ENCODE measurements around the gene CAST. TPM values are rescaled to one million over a fixed set of nuclear protein-coding genes. Genes with fewer than 3 reads are reported as not detected.

CAST gene
- total and polyA plus RNA-seq, 2 donors (not counting 3 experiments of a cell fraction or from before 2014, with no cell fraction given): 33.7 to 194 TPM

GRCh38 chr5:96822686-96823459, 160.7 kb downstream of the CAST start:
- intact Hi-C loops (cut with micrococcal nuclease) (loop anchor here (5.0 kb wide), 1 partner anchor 114 kb away; the partner anchor contains the start of gene LNPEP), dilution Hi-C loops (cut with MboI; ENCODE audit: extremely low pct_ligation_motif_present, low sequenced_read_pairs) (no loop called here)
- Histone ChIP-seq H3K9me1 (replicated peaks; ENCODE audit: control insufficient read depth, extremely low read depth, insufficient read depth, low read length) (no peaks in the 10 kb centered on the region), H3K4me1 (ENCODE audit: control insufficient read depth, extremely low read depth, insufficient read depth, low read length) (peaks cover 20% of the 10 kb centered on the region), H3K9ac (replicated peaks; ENCODE audit: extremely low read depth, insufficient read depth, low read length) (no peak overlapping the region), H3K4me3 (replicated peaks in 1 of 3; ENCODE audit: insufficient read depth in 1 of 3, low read depth in 1 of 3, low read length in 3 of 3) (no peak overlapping the region), H4K20me1 (replicated peaks; ENCODE audit: control insufficient read depth, extremely low read depth, insufficient read depth, low read length) (no peaks in the 10 kb centered on the region), H3K79me2 (ENCODE audit: control insufficient read depth, insufficient read depth, low read length) (no peaks in the 10 kb centered on the region), H3K27me3 (ENCODE audit: control insufficient read depth in 2 of 2, insufficient read depth in 2 of 2, low read length in 2 of 2) (no peaks in the 10 kb centered on the region), H3K4me2 (ENCODE audit: insufficient read depth, low read length) (no peak overlapping the region), H3K27ac (ENCODE audit: insufficient read depth, low read depth, low read length) (no peak overlapping the region), H3K36me3 (ENCODE audit: control insufficient read depth in 2 of 2, extremely low read depth in 1 of 2, insufficient read depth in 2 of 2, low read length in 2 of 2) (no peaks in the 10 kb centered on the region), H3K9me3 (replicated peaks; ENCODE audit: control insufficient read depth, insufficient read depth, low read length) (no peaks in the 10 kb centered on the region), H2AFZ (ENCODE audit: low read depth, low read length) (no peak overlapping the region)
- no peak for DNase-seq (ENCODE audit: low read depth, low spot score)
- BruUV-seq (replicated peaks): no TSS peak
- ChIA-PET CTCF (interaction anchor here (2.9 kb wide), 1 partner anchor 12 kb away, joined by 13 read pairs; no protein-coding TSS in a partner anchor), POLR2A (no interaction called here)
- no peak for TF ChIP-seq MYC (IDR thresholded peaks at IDR 0.05; ENCODE audit: low read depth, low read length)
- no peak for TF ChIP-seq POLR2A (IDR thresholded peaks at IDR 0.05; ENCODE audit: low read depth, low read length)
- no peak for TF ChIP-seq FOS (IDR thresholded peaks at IDR 0.05; ENCODE audit: borderline replicate concordance, insufficient read depth, low read length)
- TF ChIP-seq GATA2 (IDR thresholded peaks at IDR 0.05; ENCODE audit: insufficient read depth, insufficient read length, low read depth, low read length): no peak
- no peak for TF ChIP-seq CTCF (IDR thresholded peaks at IDR 0.05; ENCODE audit: extremely low read depth in 1 of 2, insufficient read depth in 1 of 2, low read depth in 1 of 2, low read length in 2 of 2)
- TF ChIP-seq POLR2AphosphoS5 (IDR thresholded peaks at IDR 0.05; ENCODE audit: insufficient read depth, low read depth, low read length): no peak
- FAIRE-seq: no peak

Measured in endothelial cell of umbilical vein (primary cell).